Activated CD4-positive, CD25-positive, alpha-beta regulatory T cell treated with anti-CD3 and anti-CD28 coated beads, Interleukin-2, amount 50 U/mL, for 72 hours (primary cell): ENCODE data around the gene IL22.

ENCODE experiments used
- DNase-seq: peaks from one replicate; pipeline ENCODE4 v3.0.0; 2021

Gene IL22

DNA sequence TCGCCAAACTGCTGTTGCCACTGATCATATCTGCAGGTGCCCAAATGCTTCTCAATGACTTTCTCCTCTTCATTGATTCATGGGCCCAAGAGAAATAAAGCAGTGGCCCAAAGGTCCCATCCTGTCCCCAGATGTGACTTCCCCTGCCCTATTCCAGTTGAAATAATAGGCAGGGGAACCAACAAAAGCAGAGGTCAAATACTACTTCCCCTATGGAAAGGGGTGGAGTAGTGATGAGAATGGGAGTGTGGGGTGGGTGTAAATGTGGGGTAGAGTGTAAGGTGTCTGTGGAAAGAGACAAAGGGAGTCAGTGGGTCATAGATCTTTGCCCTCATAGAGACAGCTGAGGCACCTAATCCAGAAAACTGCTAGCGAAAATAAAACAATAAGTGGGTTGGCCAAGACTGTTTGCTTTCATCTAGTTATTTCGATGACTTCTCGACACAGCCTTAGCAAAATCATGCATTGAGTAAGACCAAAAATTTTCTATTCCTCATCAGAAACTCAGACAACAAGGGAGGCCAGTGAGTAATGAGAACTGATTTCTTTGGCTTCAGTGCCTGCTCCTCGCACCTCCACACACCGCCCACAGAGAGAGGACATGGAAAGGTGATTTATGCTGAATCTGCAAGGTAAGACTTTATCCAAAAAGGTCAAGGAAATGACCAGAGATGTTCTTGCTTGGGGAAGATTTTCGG lies 10.9 kb upstream of the IL22 start:
- no peak for DNase-seq

DNA sequence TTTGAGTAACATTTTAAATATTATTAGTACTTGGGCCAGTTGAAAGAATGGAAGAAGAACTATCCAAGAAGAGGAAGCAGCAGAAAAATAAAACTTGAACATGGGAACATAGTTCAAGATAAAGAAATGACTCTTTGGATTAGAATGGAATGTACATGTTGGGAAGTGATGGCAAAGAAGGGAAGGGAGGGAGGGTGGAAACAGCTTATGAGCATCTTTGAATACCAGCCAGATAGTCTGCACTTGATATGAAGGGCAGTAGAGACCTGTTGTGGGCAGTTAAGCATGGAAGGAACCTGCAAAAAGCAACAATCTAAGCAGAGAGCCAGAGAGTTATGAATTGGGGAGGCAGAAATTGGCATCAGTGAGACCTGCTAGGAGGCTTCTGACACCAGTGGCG lies 10.0 kb upstream of the IL22 start:
- no peak for DNase-seq

DNA sequence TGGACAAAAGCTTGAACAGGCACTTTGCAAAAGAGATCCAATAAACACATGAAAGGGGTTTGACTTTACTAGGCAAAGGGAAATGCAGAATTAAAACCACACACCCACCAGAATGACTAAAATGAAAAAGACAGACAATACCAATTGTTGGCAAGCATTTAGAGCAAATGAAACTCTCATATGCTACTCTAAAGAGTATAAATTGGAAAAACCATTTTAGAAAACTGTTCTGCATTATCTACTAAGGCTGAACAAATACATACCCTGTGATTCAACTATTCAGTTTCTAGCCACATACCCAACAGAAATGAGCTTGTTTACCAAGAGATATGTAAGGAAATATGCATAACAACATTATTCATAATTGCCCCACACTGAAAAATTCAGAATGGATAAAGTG lies 8.5 kb upstream of the IL22 start:
- no peak for DNase-seq

DNA sequence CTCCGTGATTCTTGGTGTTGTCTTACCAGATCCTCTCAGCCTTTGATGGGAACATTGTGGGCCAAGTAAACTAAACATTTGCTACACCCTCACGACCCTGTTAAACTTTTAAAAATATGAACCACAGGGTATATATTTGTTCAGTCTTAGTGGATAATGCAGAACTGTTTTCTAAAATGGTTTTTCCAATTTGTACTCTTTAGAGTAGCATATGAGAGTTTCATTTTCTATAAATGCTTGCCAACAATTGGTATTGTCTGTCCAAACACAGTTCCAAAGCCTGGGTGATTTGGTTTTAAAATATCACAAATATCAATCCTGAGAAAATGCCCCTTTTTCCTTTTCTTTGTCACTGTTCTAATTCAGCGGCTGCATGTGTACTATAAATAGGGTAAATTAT lies 6.7 kb upstream of the IL22 start:
- DNase-seq, result no peak

DNA sequence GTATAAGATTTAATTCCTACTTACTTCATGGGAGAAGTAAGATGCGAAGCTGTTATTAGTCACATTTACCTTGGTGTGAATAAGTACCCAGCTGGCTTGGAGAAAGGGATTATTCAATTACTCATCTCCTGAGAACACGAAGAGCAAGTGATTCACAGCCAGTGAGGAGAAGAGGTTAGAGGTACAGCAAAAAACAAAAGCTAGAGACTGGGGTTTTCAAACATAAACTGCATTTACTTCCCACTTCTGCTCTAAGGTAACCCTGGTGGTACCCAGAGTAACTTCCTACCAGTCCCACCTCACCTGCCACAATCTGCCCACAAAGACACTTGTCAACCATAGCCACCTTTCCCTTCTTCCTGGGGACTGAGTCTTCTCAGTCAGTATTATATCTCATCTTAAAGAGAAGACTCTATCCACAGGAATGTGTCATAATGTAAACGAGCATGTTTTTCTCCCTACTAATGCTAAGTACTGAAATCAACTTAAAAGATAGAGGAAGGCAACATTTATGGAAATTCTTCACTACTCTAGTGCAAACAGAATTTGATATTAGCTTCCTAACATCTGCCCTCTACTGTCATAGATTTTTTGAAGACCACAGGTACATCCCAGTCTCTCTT lies 6.0 kb upstream of the IL22 start:
- no peak for DNase-seq

DNA sequence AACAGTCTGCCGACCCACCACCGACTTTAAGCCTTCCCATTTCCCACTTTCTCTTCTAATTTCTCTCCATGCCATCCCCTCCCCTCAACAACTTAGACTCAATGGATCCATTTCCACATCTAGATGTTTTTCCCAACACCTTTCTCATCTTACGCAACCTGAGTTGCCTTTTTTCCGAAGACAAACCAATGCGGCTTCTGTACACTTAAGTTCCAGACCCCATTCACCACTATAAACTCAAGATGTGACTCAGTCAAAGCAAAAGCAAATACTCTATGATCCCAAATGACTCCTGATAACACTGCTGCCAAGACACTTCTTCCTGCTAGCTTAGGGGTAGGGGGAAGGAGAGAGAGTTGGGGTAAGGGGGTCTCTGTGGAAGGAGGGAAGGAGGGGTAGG lies 1.3 kb downstream of the IL22 start:
- no peak for DNase-seq

DNA sequence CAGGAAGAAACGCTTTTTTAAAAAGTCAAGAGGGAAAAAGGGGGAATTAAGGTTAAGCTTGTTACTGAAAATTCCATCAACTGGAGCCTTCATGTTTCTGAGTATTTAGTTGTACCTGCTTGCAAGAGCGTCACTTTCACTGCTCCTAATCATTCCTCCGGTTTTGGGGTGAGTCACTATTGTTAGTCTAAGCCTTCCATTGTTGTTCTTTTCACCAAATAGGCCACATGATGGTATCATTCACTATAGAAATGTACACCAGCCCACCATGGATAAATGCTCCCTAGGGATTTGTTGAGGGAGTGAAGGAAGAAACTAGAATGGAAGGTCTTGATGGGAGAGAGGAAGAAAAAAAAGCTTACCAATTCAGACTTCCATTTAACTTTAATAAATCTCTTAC lies 3.0 kb downstream of the IL22 start:
- no peak for DNase-seq

DNA sequence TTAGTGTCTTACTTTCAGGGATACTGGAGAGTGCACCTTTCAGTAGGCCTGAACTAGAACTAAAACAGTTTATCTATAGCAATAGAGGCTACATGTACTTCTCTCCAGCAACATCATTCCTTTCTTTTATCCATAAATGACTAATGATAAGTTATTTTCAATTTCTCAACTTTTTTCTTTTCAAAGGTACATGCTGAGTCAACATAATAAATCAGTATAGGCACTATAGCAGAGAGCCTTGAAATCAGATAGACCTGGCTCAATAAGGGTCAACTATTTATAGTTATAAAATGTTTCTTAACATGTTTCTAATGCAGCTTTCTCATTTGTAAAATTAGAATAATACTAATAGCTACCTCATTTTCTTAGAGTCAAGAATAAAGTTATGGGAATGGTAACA lies 5.6 kb downstream of the IL22 start:
- DNase-seq, result no peak

DNA sequence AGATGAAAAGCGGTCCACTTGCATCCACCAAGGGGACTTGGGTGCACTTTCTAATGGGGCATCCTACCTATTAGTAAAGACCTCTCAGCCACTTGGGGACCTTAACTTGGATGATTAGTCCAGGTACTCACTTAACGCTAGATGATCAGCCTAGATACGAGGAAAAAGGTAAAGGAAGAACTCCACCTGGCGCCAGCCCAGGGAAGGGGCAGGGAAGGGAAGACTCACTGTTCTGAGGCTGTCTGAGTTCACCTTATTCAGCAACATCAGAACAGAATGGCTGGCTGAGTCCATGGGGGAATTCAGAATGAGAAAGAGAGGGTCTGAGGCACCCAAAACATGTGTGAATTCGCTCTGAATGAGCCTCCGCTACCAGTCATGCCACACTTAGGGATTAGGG lies 7.1 kb downstream of the IL22 start:
- DNase-seq, result no peak

DNA sequence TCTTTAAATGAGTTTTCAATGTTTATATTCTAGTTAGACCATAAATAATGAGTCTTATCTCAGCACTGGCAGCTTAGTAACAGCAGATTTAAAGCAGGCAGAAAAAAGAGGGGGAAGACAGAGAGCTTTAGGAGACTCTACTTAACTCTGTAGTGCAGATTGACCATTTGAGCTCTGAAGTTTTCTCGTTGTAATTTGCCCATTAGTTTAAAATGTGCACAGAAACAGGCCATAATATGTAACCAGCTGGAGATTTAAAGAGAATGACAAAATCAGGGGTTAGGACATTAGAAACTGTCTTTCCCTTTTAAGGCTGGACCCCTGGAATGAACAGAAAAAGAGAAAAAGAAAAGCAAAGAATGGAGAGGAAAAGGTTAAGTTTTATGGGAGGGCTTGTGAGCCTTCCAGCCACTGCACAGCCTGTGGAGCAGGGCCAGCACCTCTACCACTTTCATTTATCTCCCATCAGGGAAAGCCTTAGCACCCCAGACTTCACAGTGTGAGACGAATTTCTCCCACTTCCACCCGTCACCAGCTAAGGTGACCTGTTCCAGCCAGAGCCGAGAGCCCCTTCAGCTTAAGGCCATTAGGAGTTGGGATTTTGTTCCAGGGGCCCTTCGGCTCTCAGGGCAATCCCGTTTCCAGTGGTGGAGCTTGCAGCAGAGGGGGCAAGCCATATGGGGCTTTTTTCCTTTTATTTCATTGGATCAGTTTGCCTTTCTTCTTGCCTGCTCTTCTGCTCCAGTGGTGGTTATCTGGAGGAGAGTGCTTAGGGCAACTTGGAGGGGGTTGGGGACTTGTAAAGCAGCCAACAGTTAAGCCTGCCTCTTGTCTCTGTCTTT lies 8.0 kb downstream of the IL22 start:
- no peak for DNase-seq

DNA sequence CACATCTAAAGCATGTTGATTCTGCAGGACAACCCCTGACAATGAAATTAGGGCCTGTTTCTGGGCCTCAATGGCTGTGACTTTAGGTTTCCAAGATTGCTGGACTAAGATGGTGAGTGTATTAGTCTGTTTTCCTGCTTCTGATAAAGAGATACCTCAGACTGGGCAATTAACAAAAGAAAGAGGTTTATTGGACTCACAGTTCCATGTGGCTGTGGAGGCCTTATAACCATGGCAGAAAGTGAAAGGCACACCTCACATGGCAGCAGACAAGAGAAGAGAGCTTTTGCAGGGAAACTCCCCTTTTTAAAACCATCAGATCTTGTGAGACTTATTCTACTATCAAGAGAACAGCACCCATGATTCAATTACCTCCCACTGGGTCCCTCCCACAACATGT lies 10.6 kb downstream of the IL22 start:
- no peak for DNase-seq

DNA sequence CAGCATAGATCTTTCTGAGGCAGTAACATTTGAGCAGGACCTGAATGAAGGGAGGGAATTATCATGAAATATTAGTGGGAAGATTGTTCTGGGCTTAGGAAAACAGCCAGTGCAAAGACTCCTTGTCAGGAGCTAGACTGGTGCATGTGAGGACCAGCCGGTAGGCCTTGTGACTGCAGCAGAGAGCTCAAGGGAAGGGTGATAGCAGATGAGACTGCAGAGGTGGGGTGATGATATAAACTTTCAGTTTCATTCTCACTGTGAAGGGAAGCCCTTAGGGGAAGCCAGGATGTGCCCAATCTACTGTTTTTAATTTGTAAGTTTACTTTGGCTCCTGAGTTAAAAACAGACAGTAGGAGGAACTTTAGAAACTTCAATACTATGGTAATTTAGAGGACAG lies 12.4 kb downstream of the IL22 start:
- peak; percentile 43 for DNase-seq

DNA sequence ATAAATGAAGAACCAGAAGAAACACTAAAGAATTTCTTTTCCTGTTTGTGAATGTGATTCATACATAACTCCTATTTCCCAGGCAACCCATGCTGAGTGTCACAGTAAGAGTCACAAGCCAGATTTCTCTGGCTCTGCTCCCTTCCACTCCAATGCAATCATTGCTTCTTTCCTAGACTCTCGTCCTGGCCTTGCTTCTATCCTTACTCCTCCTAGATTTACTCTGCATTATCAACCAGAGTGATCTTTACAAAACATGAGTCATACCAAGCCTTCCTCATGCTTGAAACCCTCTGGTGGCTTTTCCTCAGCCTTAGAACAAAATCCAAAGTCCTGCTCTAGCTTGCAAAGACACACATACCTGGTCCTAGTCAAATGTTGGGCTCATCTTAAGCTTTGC lies 13.3 kb downstream of the IL22 start:
- DNase-seq, result no peak

DNA sequence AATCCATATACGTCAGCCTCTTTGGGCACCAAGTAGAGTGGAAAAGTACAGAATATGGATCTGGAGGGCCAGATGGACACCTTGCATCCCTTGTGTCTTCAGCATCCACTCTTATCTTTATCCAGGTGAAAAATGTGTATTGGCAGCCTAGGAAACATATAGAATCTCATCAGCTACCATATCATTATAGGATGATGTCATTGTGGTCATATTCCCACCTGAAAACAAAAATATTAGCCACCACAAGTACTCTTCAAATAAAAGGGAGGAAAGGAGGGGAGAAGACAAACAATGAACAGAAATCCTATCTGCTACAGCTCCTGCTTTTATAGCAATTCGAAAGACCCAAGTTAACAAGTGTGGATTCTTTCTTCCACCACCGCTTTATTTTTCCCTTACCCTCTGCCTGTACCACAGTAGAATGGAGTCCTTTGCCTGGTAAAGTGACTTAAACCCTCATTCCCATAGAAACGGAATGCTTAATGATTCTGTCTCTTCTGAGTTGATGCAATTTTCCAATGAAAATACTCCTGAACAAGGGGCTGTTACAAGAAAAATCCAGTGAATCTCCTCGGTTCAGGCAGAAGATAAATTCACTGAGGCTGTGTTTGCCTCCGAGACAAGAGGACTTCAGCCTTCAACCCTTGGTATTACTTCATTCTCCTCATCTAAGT lies 14.0 kb downstream of the IL22 start:
- DNase-seq, result no peak

DNA sequence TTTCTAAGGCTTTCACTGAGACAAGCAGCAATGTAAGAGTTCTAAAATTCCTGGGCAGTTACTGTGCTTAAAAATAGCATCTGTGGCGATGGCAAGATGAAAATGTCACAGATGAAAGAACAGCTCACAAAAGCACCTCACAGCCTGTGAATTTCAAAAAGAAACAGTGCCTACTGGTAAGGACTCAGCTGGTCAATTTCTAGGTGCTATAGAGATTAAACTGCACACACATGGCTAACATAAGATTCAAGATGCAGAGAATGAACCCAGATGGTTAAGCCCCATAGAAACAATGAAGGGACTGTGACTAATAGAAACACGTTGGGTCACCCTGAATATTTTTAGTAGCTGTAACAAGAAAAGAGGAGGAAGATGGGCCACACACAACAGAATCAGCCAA lies 15.8 kb downstream of the IL22 start:
- DNase-seq, result no peak

DNA sequence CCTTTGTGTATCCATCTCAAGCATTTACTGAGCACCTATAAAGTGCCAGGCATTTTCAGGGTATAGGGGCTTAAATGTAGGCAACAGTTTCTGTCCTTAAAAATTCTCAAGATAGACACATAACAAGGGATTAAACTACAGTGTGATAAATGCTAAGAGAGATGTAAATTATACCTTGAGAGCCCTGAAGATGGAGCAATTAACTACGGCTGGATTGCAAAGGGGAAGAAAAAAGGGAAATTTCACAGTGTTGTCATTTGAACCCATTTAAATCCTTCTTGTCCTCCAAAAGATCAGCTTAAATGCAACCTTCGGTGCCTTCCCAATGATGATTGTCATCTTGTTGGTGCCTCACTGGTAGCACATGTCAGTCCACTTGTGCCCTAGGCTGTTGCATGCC lies 16.3 kb downstream of the IL22 start:
- DNase-seq, result no peak

DNA sequence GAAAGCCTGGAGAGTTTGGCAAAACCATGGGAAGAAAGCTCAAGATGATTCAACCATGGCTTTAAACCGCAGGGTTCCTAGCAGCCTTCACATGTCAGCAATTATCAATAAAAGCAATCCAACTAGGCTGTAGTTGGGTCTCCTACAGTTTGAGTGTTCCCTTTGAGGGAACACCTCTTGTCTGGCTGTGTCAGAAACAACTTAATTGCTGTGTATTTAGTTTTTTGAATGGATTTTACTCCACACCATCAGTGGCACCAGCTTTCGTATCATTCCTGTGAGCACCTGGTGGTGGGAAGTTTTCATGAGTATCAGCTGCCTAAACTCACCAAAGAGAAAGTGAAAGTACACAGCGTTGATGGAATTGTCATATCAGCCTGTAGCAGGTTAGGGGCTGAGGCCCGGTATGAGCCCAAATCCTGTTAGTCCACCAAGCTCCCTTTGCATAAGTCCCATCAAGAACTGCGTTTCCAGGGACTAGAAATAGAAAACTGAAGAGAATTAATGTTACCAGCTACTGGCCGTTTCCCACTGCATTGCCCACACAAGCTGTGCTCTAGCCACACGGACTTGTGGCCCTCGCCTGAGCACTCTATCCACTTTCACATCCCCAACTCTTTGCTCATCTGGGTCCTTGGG lies 16.9 kb downstream of the IL22 start:
- no peak for DNase-seq

DNA sequence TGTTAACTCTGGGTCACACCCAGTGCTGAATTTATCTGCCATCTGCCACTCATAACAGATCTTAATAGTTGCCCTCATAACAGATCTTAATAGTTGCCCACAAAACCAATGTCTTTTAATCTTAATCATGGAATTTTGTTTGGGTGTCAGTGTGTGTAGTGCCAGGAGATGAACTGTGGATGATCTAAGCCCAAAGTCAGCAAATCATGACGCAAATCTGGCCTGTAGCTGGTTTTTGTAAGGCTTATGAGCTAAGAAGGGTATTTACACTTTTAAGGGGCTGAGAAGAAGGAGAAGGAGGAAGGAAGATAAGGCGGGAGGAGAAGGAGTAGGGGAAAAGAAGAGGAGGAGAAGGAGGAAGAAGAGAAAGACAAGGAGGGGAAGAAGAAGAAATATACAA lies 17.8 kb downstream of the IL22 start:
- no peak for DNase-seq

DNA sequence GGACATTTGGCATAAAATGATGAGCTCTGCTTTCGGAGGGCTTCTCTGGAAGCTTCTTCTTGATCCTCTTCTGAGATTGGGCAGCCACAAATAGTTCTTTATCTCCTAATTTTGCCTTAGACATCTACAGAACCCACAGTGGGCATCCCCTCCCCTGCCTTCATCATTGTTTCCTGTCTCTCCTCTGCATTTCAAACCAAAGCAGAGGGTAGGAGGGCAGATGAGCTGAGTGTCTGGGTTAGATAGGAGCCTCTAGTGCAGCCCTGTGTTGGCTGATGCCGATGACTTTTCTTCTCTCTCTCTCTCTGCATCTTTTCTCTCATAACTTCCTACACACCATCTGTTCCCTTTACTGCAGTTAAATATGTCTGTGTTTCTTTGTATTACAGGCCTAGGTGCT lies 19.3 kb downstream of the IL22 start:
- no peak for DNase-seq

DNA sequence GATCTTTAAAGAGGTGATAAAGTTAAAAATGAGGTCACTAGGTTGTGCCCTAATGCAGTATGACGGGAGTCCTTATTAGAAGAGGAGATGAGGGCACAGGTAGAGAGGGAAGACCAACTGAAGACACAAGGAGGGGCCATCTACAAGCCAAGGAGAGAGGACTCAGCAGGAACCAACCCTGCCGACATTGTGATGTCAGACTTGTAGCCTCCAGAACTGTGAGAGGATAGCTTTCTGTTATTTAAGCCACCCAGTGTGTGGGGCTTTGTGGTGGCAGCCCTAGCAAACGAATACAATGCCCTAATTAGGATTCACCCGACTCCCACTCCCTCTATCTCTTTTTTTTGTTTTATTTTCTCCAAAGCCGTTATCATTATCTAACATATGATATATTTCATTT lies 19.9 kb downstream of the IL22 start:
- no peak for DNase-seq

DNA sequence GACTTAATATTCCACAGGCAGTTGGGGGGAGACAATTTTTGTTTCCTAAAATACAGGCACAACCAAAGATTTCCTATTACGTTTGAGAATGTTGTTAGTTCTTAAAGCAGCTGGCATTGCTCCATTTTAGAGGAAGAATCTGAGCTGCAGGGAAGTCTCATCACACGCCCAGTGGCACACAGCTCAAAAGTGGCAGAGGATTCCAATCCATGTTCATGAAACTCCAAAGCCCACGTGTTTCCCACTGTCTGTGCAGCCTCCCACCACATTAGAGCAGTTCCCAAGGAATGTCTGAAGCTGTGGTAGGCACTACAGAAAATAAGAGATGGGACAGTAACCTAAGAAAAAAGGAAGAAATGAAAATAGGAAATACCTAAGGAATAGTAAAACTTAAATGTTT lies 21.7 kb downstream of the IL22 start:
- DNase-seq, result no peak

DNA sequence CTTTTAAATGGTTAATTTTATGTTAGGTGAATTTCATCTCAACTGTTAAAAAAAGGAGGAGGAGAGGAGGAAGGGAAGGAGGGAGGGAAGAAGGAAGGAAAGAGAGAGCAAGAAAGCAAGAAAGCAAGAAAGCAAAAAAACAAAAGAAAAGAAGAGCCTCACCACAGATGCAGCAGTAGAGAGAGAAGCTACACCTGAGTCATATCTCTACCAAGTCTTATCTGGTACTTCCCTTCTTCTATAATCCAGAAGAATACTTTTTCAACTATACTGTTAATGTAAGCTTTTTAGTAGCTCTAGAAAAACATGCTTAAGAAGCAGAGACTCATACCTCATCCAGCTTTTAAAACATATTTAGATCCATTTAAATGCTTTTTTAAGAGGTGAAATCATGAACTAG lies 22.2 kb downstream of the IL22 start:
- DNase-seq, result no peak

DNA sequence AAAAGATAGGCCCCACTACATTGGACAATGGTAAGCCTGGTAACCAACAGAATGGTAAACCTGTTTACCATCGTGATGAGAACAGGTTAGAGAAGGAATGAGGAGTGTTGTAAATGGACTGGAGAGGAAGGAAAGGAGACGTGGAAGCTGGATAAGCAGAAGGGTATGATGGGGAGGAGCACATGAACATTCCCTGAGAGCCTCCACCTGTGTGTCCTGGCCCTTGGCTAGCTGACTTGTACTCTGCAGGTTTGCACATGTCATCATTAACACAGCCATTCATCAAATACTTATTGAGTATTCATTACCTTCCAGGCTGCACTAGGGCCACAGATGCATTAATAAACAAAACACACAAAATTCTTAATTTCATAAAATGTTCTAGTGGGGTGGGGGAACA lies 23.4 kb downstream of the IL22 start:
- no peak for DNase-seq
